CD4-positive, alpha-beta T cell treated with Interleukin-15 for 4 hours (primary cell): ENCODE measurements around the gene UGT1A3.

Experiments
- DNase-seq: peaks from one replicate; pipeline ENCODE4 v3.0.0-alpha.2; 2020; ENCODE audit warnings: low spot score

The UGT1A3 gene

DNA sequence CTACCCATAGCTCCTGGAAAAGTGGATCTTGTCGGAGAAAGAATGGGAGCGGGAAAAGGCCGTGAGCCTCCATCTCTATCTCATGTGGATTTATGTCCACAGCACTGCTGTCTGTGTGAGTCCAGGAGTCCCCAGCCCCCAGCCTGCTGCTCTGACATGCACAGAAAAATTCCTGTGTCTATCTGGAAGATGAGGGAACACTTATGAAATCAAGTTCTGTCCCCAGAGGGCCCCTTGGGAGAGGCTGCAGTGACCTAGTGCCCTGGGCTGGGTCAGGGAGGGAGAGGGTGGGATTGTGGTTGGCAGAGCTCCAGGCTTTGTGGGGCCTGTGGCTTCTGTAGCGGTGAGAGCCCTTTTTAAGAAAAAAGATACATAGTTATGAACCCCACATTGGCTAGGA is 87.9 kb downstream of the UGT1A3 start:
- DNase-seq, result no peak

DNA sequence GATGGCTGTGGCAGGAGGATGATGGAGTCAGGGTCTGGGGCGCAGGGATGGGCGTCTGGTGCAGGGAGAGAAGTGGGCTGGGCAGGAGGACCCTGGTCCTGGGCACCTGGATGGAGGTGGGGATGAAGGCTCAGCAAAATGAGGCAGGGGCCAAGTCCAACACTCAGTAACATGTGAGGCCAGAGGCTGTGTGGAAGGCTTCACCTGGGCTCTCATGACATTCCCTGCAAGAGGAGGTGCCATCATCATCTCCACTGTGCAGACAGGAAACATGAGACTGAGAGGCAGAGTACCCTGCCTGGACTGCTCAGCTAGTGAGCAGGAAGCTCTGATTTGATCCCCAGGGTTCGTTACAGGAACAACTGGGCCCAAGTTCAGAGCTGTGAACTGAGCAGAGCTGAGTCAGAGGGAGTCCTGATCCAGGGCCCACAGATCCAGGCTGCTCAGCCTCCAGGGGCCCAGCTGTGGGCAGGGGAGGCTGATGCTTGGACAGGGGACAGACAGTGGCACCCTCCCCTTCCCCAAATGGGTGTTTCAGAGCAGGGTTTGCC is 88.6 kb downstream of the UGT1A3 start:
- DNase-seq, result no peak

DNA sequence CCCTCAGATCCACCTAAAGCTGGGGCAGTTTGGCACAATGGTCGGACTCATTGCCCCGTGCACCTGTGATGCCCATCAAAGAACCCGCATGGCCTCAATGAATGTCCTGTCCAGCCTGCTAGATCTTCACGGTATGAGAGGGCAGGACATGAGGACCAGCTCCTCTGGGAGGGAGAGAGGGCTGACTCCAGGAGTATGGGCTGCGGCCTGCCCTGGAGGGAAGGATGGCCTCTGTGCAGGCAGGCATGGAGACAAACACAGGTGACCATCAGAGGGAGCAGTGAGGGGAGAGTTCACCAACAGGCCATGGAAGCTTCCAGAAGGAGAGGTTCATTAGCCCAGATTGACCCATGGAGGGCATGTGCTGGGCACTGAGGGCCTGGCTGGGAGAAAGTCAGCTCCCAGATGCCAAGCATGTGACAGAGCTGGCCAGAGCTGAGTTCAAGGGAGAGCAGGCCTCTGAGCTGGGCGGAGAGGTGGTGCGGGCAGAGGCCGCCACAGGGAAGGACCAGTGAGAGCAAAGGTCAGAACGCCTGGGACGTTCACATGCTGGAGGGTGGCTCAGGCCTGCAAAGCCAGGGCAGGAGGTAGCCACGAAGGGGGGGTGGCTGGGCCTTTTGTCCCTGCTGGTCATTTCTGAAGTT is 89.3 kb downstream of the UGT1A3 start:
- DNase-seq, result no peak

DNA sequence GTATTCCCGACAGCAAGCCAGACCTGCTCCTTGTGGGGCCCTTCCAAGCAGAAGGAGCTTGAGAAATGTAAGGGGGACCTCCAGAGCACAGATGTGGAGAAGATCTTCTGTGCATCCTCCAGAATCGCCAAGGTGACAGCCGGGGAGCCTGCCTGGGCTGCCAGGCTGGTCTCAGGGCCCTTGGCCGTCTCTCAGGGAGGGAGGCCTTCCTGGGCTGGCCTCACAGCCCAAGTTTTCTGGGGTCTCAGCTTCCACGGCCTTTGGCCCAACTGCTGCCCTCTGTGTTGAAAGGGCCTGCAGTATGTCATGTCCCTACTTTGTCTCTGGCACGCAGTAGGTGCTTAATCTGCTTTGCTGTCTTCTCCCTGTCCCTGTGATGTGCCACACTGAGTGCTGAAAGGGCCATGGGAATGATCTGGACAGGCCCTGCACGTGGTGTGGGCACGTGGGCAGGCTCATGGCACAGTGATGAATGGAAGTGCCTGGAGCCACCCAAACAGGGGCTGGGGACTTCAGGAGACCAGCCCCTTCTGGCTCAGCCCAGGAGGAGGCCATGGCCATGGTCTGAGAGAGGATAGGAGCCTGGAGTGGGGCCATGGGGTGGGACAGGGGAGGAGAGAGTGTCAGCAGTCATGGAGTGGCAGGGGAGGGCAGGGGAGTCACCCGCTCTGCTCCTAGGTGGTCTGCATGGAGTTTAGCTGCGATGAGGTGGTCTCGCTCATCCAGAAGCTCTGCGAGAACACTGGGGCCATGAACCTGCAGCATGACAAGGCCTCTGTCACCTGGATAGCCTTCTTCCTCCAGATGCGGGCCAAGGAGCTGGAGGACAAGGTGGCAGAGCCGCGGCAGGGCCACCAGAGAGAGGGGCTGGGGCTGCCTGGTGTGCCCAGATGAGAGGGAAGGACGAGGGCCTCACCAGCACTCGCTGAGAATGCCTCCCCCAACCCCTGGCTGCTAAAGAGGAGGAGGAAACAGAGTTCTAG is 90.1 kb downstream of the UGT1A3 start:
- DNase-seq, result no peak

DNA sequence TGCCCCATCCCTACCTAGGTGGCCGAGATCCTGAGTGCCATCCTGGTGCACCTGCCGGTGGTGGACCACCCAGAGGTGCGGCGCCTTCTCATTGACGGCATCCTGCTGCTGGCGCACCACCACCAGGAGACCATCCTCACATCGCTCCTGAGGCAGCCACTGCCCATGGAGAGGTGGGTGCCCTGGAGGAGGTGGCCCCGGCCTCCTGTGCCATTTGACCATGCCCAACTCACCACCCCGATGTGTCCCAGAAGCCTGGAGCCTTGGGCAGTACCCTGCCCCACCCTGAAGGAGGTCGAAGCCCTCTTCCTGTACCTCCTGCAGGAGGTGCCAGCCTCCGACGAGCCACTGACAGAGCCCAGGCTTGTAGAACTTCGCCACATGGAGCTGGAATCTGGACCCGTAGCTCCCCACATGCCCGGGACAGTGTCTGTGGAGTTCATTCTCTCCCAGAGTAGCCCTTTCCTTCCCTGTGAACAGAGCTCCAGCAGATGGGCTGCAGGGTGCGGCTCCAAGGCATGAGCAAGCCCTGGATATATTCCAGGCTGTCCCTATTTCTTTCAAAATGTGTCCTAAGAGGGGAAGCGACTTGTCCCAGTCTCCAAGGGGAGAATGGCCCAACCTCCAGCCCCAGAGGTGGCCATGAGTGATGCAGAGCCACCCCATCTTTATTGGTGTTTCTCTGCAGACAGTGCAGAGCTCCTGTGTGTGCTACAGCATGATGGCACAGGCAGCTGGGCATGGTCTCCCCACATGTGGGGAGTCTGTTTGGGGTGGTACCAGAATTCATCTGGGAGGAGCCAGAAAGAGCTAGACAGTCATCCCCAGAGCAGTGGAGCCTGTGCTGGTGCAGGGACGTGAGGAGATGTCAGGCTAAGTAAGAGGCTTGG is 91.3 kb downstream of the UGT1A3 start:
- DNase-seq, result no peak

DNA sequence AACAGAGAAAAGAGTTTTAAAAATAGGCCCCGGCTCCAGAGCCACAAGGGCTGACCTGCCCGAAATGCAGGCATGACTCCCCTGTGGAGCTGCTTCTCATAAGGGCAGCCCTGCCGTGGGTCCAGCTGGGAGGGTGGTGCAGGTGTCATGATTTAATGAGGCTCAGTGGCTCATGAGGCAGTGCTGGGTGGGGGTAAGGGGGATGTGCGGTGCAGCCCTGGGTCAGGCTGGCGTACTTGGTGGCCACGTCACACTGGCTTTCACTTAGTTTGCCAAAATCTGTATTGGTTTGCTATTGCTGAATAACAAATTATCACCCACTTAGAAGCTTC is 91.9 kb downstream of the UGT1A3 start:
- DNase-seq, result no peak

DNA sequence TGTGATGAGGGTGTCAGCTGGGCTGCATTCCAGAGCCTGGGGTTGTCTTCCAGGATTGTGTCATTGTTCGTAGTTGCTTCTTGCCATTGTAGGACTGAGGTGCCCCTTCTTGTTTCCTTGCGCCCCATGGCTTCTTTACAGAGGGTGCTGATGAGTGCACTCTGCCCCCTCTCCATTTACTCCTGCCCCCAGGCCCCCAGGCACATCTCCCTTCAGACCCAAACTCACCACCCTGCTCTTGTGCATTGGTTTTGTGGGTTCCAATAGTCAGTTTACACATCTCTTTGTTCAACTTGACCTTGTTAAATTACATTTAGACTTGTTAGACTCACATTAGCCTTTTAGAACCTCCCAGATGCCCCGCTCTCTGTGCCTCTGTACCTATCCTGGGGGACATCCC is 92.4 kb downstream of the UGT1A3 start:
- no peak for DNase-seq

DNA sequence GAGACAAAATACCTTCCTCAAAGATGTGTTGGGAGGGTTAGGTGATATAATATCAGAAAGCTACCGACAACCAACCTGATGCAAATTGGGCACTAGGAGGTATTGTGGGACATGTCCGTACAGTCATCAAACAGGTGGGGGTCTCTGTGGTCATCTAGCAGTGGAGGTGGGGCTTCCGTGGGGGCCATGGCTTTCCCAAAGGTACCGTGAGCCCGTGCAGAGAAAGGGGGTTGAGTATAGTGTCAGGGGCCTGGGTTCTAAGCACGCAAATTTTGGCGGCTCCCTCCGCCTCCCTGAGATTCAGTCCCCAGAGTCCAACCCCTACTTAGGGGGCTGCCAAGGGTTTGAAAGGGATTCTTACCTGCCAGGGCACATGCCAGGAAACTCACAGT is 92.9 kb downstream of the UGT1A3 start:
- no peak for DNase-seq

DNA sequence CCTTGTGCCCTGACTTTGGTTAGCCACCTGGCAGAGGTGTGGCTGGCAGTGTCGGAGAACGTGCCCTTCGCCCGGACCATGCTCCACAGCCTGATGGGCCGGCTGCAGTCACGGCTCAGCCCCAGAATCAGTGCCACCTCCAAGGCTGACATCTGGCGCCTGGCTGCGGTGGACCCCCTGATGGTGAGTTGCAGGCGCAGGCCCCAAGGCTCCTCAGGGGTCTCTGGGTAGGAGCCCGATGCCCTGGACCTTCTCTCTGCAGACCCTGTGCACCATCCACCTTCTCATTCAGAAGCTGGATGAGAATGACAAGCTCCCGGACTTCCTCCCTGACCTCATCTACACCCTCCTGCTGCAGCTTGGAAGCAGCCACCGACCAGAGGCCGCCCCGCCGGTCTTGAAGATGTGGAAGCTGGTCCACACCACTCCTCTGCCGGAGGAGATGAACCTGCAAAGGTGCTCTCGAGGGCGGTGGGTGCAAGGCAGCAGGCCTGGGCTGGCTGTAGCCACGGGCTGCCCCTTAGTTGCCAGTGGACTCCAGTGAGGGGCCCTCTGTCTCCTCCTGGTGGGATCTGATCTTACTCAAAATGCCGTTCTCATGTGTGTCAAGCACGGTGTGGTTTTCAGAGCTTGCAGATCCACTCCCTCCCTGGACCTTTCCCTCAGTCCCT is 93.4 kb downstream of the UGT1A3 start:
- DNase-seq, result no peak
